H1 (cell line): ENCODE results near the gene CUL9. TPM values are rescaled to one million over a fixed set of nuclear protein-coding genes. Genes with fewer than 3 reads are reported as not detected.

Experiments
- CBX8 ChIP-seq: fragments of 300-800, 300-1000 bp; sonication (generic); IDR thresholded peaks from 2 replicates; pipeline ENCODE4 v1.7.1; 2016; ENCODE audit warnings: low read depth, low read length, borderline replicate concordance
- CTCF ChIP-seq, 3 experiments: IDR thresholded peaks; 1 replicate in 2 of 3; 2 replicates in 1 of 3; pipeline versions ENCODE4 v1.5.1 to v1.6.1; 2011; ENCODE audit warnings: low read length in 3 of 3, mild to moderate bottlenecking in 3 of 3, inconsistent platforms in 2 of 3, low read depth in 1 of 3, moderate library complexity in 1 of 3; ENCODE audit not compliant: insufficient read depth in 1 of 3; ENCODE audit errors: control extremely low read depth in 1 of 3
- RBBP5 ChIP-seq: IDR thresholded peaks from 2 replicates; pipeline ENCODE4 v1.7.1; 2012; ENCODE audit warnings: low read depth, mild to moderate bottlenecking, inconsistent platforms, low read length, moderate library complexity, borderline replicate concordance
- RFX5 ChIP-seq: IDR thresholded peaks from 2 replicates; pipeline ENCODE4 v1.6.1; 2011; ENCODE audit warnings: low read depth, low read length, improper control_type of control experiment, borderline replicate concordance
- RNF2 ChIP-seq: fragments of 200-900, 300-1000 bp; sonication (generic); IDR thresholded peaks from 2 replicates; pipeline ENCODE4 v1.7.1; 2016; ENCODE audit warnings: borderline replicate concordance, low read depth, mild to moderate bottlenecking, antibody characterized with exemption, low read length; ENCODE audit not compliant: poor library complexity, severe bottlenecking; ENCODE audit errors: missing control alignments
- SAP30 ChIP-seq: fragments of 300-600 bp; sonication (generic); IDR thresholded peaks from 2 replicates; pipeline ENCODE4 v1.7.1; 2012; ENCODE audit warnings: low read length, moderate library complexity, mild to moderate bottlenecking, inconsistent platforms; ENCODE audit not compliant: insufficient read depth, insufficient replicate concordance
- SIN3A ChIP-seq, 2 experiments: IDR thresholded peaks in 1 of 2; conservative IDR thresholded peaks in 1 of 2; 2 replicates each; pipeline ENCODE4 v1.6.1; 2011 to 2012; ENCODE audit warnings: low read length in 2 of 2, improper control_type of control experiment in 1 of 2, low read depth in 1 of 2, mild to moderate bottlenecking in 1 of 2
- SIRT6 ChIP-seq: IDR thresholded peaks from one replicate; pipeline ENCODE4 v1.7.1; 2012; ENCODE audit warnings: low read length, inconsistent platforms
- SRF ChIP-seq: IDR thresholded peaks from 2 replicates; pipeline ENCODE4 v1.6.1; 2011; ENCODE audit warnings: mild to moderate bottlenecking, low read depth, low read length, moderate library complexity
- TEAD4 ChIP-seq: IDR thresholded peaks from 2 replicates; pipeline ENCODE4 v1.6.1; 2012; ENCODE audit warnings: low read depth, low read length, inconsistent platforms, mixed read lengths
- polyA plus RNA-seq, 7 experiments: library from polyadenylated mRNA; depleted of rRNA in 3 of 7; stranded (reverse) in 5 of 7; unstranded in 2 of 7; fragments of >200 nt in 5 of 7; fragments of 200-250 nt in 2 of 7; gene quantifications; 1 replicate in 5 of 7; 2 replicates in 1 of 7; 4 replicates in 1 of 7; pipeline versions ENCODE4 v1.2.1 to v1.2.3, GENCODE V29; 2011 to 2013; ENCODE audit warnings: missing spikeins in 2 of 7, mixed read lengths in 2 of 7
- total RNA-seq: library from RNA; stranded (reverse); fragmentation: NEBNext Ultra II Directional; extraction: Animal tissue kit (Norgen Biotek cat#: 25700); gene quantifications from 2 replicates; pipeline ENCODE4 v1.2.1, GENCODE V29; 2021
- TF ChIP-seq, protein P1 (sequence below): IDR thresholded peaks from 2 replicates; pipeline ENCODE4 v1.6.1; 2011; ENCODE audit warnings: low read depth, mild to moderate bottlenecking, low read length; ENCODE audit not compliant: insufficient read depth

Gene CUL9
- total and polyA plus RNA-seq, 2 of the 8 experiments (the other 6 are each of a cell fraction or from before 2014, with no cell fraction given) = 7.7 to 9.8 TPM

DNA sequence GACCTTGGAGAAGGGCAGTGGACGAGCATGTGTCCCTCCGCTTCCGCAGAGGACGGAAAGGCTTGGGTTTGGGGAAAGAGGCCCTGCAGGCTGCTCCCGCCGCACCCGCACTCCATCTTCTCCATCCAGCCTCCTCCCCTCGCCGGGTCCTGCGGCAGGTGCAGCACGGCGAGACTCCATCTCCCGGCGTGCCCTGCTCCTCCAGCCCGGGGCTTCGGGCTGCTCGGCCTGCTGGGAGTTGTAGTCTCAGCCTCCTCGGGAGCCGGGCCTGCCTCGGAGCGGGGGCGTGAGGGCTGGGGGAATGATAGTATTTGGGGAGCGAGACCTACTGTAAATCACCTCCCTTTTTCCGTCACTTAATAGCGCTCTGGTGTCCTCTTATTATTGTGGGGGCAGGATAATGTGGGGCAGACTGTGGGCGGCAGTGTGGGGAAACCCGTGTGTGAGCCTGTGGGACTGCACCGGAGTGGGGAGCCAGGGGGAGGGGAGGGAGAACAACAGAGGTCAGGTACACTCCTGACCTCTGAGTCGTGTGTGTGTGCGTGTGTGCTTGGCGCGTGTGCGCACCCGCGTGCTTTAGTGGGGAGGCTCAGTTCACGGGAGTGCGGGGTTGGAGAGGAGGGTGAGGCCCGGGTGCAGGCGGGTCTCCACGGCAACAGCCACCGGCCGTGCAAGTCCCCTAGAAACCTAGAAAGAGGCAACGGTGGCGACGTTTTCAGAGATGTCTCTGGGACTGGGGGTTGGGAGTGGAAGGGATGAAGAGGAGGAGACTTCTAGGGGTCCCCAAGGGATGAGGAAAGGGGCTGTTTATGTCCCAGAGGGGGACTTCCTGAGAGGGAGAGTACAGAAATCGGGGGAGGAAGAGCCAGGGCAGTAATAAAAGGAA is 65.4 kb downstream of the CUL9 start (continued):
- TF ChIP-seq SAP30 (peak; percentile 23), TEAD4 (no peak), RBBP5 (peak; percentile 87), SIN3A (conservative IDR thresholded peaks at IDR 0.05 in 1 of 2, IDR thresholded peaks at IDR 0.05 in 1 of 2; ENCODE audit: low read depth in 1 of 2, low read length in 2 of 2) (0 out of 4 replicates have a peak, but pooled peaks of 1 of the 2 experiments have one; percentile 39), SIRT6 (no peak), RNF2 (no peak), CTCF (IDR thresholded peaks at IDR 0.05; ENCODE audit: control extremely low read depth in 1 of 3, insufficient read depth in 1 of 3, low read depth in 1 of 3, low read length in 3 of 3) (no peak), CBX8 (no peak), RFX5 (no peak), SRF (no peak)
- TF ChIP-seq, protein P1, sequence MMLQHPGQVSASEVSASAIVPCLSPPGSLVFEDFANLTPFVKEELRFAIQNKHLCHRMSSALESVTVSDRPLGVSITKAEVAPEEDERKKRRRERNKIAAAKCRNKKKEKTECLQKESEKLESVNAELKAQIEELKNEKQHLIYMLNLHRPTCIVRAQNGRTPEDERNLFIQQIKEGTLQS = 0 out of 2 replicates have a peak, but pooled peaks have one; percentile 4
